ENCODE results near the gene PPRC1. TPM values are rescaled to one million over a fixed set of nuclear protein-coding genes. Genes with fewer than 3 reads are reported as not detected.

The PPRC1 gene
- total and polyA plus RNA-seq, 2 donors (not counting 3 experiments of a cell fraction or from before 2014, with no cell fraction given), result 27.0 to 49.9 TPM

- ChIA-PET CTCF (no interaction called here), POLR2A (no interaction called here)
- dilution Hi-C loops (cut with MboI; ENCODE audit: extremely low pct_ligation_motif_present, low sequenced_read_pairs) (no loop called here), intact Hi-C loops (cut with micrococcal nuclease) (no loop called here)
- Histone ChIP-seq H3K36me3 (ENCODE audit: control insufficient read depth in 2 of 2, extremely low read depth in 1 of 2, insufficient read depth in 2 of 2, low read length in 2 of 2) (no peaks in the 10 kb centered on the region), H3K79me2 (ENCODE audit: control insufficient read depth, insufficient read depth, low read length) (no peaks in the 10 kb centered on the region), H3K9ac (replicated peaks; ENCODE audit: extremely low read depth, insufficient read depth, low read length) (no peak overlapping the region), H3K9me1 (replicated peaks; ENCODE audit: control insufficient read depth, extremely low read depth, insufficient read depth, low read length) (no peaks in the 10 kb centered on the region), H3K4me3 (replicated peaks in 1 of 3; ENCODE audit: insufficient read depth in 1 of 3, low read depth in 1 of 3, low read length in 3 of 3) (no peak overlapping the region), H3K4me1 (ENCODE audit: control insufficient read depth, extremely low read depth, insufficient read depth, low read length) (peaks cover 3% of the 10 kb centered on the region), H3K9me3 (replicated peaks; ENCODE audit: control insufficient read depth, insufficient read depth, low read length) (no peaks in the 10 kb centered on the region), H3K4me2 (ENCODE audit: insufficient read depth, low read length) (no peak overlapping the region), H3K27me3 (ENCODE audit: control insufficient read depth in 2 of 2, insufficient read depth in 2 of 2, low read length in 2 of 2) (no peaks in the 10 kb centered on the region), H2AFZ (ENCODE audit: low read depth, low read length) (no peak overlapping the region), H4K20me1 (replicated peaks; ENCODE audit: control insufficient read depth, extremely low read depth, insufficient read depth, low read length) (no peaks in the 10 kb centered on the region), H3K27ac (ENCODE audit: insufficient read depth, low read depth, low read length) (no peak overlapping the region)
- DNase-seq (ENCODE audit: low read depth, low spot score) (peak; percentile 23), FAIRE-seq (no peak)
- TF ChIP-seq JUN (IDR thresholded peaks at IDR 0.05; ENCODE audit: borderline replicate concordance, insufficient read depth, insufficient read length, low read depth) (no peak), MYC (IDR thresholded peaks at IDR 0.05; ENCODE audit: low read depth, low read length) (no peak), GATA2 (IDR thresholded peaks at IDR 0.05; ENCODE audit: insufficient read depth, insufficient read length, low read depth, low read length) (no peak), EZH2 (IDR thresholded peaks at IDR 0.05; ENCODE audit: borderline replicate concordance, low read depth, low read length, severe bottlenecking) (no peak), FOS (IDR thresholded peaks at IDR 0.05; ENCODE audit: borderline replicate concordance, insufficient read depth, low read length) (no peak), POLR2A (IDR thresholded peaks at IDR 0.05; ENCODE audit: low read depth, low read length) (no peak), POLR2AphosphoS5 (IDR thresholded peaks at IDR 0.05; ENCODE audit: insufficient read depth, low read depth, low read length) (no peak), CTCF (IDR thresholded peaks at IDR 0.05; ENCODE audit: extremely low read depth in 1 of 2, insufficient read depth in 1 of 2, low read depth in 1 of 2, low read length in 2 of 2) (no peak)
- TF ChIP-seq, protein P1, sequence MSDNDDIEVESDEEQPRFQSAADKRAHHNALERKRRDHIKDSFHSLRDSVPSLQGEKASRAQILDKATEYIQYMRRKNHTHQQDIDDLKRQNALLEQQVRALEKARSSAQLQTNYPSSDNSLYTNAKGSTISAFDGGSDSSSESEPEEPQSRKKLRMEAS (IDR thresholded peaks at IDR 0.05; ENCODE audit: insufficient read depth, insufficient read length), result no peak
- no TSS peak for BruUV-seq (replicated peaks)
Measured at GRCh38 chr10:102090772-102091171, 42.1 kb upstream of the PPRC1 start.

Measured in endothelial cell of umbilical vein (primary cell).